Kidney (tissue), 14 donors: ENCODE data around the gene TRIP11. TPM values are rescaled to one million over a fixed set of nuclear protein-coding genes. Genes with fewer than 3 reads are reported as not detected.

Experiments
- DNase-seq, 5 donors: peaks; one replicate each; pipeline ENCODE4 v3.0.0-alpha.2; 2013 to 2020
- FAIRE-seq: peaks from 2 replicates; lab custom pipeline; 2012; peaks lifted over from hg19 to GRCh38; lab: Jason Lieb, UNC
- H3K27ac ChIP-seq, 2 donors: one replicate each; pipeline ENCODE4 v1.7.0; 2013; ENCODE audit warnings: low read depth in 2 of 2, low read length in 2 of 2, inconsistent platforms in 1 of 2
- H3K27me3 ChIP-seq: one replicate; pipeline ENCODE4 v1.7.1; 2013; ENCODE audit warnings: low read length, inconsistent platforms; ENCODE audit not compliant: control insufficient read depth, insufficient read depth
- H3K36me3 ChIP-seq, 3 donors: one replicate each; pipeline versions ENCODE4 v1.7.0 to v1.7.1; 2013; ENCODE audit warnings: low read length in 3 of 3, control low read depth in 1 of 3, inconsistent platforms in 1 of 3; ENCODE audit not compliant: insufficient read depth in 3 of 3, control insufficient read depth in 2 of 3
- H3K4me1 ChIP-seq, 3 donors: one replicate each; pipeline versions ENCODE4 v1.7.0 to v1.7.1; 2013; ENCODE audit warnings: low read length in 3 of 3, inconsistent platforms in 1 of 3, low read depth in 1 of 3; ENCODE audit not compliant: control insufficient read depth in 2 of 3, insufficient read depth in 2 of 3
- H3K4me3 ChIP-seq, 3 donors: one replicate each; pipeline versions ENCODE4 v1.7.0 to v1.8.1; 2013; ENCODE audit warnings: low read length in 3 of 3, control low read depth in 1 of 3, inconsistent platforms in 1 of 3
- H3K9ac ChIP-seq, 3 donors: one replicate each; pipeline versions ENCODE4 v1.7.0 to v1.7.1; 2013; ENCODE audit warnings: low read length in 3 of 3, control low read depth in 1 of 3, inconsistent platforms in 1 of 3
- H3K9me3 ChIP-seq, 3 donors: one replicate each; pipeline versions ENCODE4 v1.7.0 to v1.7.1; 2013; ENCODE audit warnings: low read length in 3 of 3, control low read depth in 1 of 3, inconsistent platforms in 1 of 3; ENCODE audit not compliant: control insufficient read depth in 2 of 3, insufficient read depth in 1 of 3
- CTCF ChIP-seq: IDR thresholded peaks from 3 replicates; pipeline ENCODE4 v1.5.1; 2012; ENCODE audit warnings: mild to moderate bottlenecking, moderate library complexity, borderline replicate concordance; ENCODE audit not compliant: insufficient read depth; ENCODE audit errors: extremely low read depth
- intact Hi-C: fragments of 100-400 bp; cut with DNase I; formaldehyde crosslinking; loops from one replicate; pipeline ENCODE4 v1.11.1; 2022
- polyA plus RNA-seq: library from polyadenylated mRNA; stranded (reverse); fragments of 350-450 nt; fragmentation: Illumina TruSeq; extraction: RNeasy Lipid Tissue Mini Kit (QIAGEN cat#74804); gene quantifications from one replicate; pipeline ENCODE4 v1.2.3, GENCODE V29; 2014; ENCODE audit warnings: low read depth, low replicate concordance; ENCODE audit not compliant: insufficient read depth
- total RNA-seq: library from RNA; stranded (reverse); fragmentation: NEBNext Ultra II Directional; extraction: Animal tissue kit (Norgen Biotek cat#: 25700); gene quantifications from one replicate; pipeline ENCODE4 v1.2.1, GENCODE V29; 2021
- donor health status: control.
- donor health status: control.
- donor health status: control.
- donor health status: control.
- donor health status: control.
- donor health status: DM: yes; HTN: yes; CAD: no.
- donor health status: Normal renal cell carcinoma (clear cell type).

The TRIP11 gene
- total and polyA plus RNA-seq, 2 donors from 2014 or later = 6.2 to 71.5 TPM

GRCh38 chr14:91971188-91971778, 68.6 kb downstream of the TRIP11 start:
- DNase-seq = no peak
- H3K36me3 ChIP-seq = peaks cover 9 to 30% (median 14%) of the 10 kb centered on the region in 3 donors

GRCh38 chr14:91968280-91968679, 71.6 kb downstream of the TRIP11 start:
- TF ChIP-seq CTCF = no peak
- Histone ChIP-seq H3K4me3 (no peak overlapping the region), H3K27me3 (no peaks in the 10 kb centered on the region), H3K9me3 (no peaks in the 10 kb centered on the region), H3K27ac (no peak overlapping the region), H3K9ac (no peak overlapping the region), H3K4me1 (peaks cover 0 to 3% (median 0%) of the 10 kb centered on the region in 3 donors), H3K36me3 (peaks cover 5 to 23% (median 14%) of the 10 kb centered on the region in 3 donors)
- intact Hi-C loops = no loop called here
- DNase-seq (no peak), FAIRE-seq (peak; percentile 62)

More at GRCh38 chr14:91971188-91971778, 68.6 kb downstream of the TRIP11 start:
- no peak for FAIRE-seq
- TF ChIP-seq CTCF = no peak
- intact Hi-C loops = no loop called here
- H3K4me3 ChIP-seq = no peak overlapping the region
- no peaks in the 10 kb centered on the region for H3K9me3 ChIP-seq
- H3K4me1 ChIP-seq = no peaks in the 10 kb centered on the region
- H3K27me3 ChIP-seq = no peaks in the 10 kb centered on the region
- no peak overlapping the region for H3K9ac ChIP-seq
- no peak overlapping the region for H3K27ac ChIP-seq

- no peaks in the 10 kb centered on the region for H3K9me3 ChIP-seq
- peaks cover 0 to 7% (median 3%) of the 10 kb centered on the region in 3 donors for H3K4me1 ChIP-seq
- no peak for FAIRE-seq
- H3K27me3 ChIP-seq = no peaks in the 10 kb centered on the region
- peaks cover 0 to 15% (median 13%) of the 10 kb centered on the region in 3 donors for H3K36me3 ChIP-seq
- DNase-seq = no peak
- no peak overlapping the region for H3K4me3 ChIP-seq
- TF ChIP-seq CTCF = no peak
- H3K9ac ChIP-seq = no peak overlapping the region
- intact Hi-C loops = no loop called here
- H3K27ac ChIP-seq = no peak overlapping the region
Measured at GRCh38 chr14:91964724-91965123, 75.1 kb downstream of the TRIP11 start.

- intact Hi-C loops = no loop called here
- FAIRE-seq = peak; percentile 64
Measured at GRCh38 chr14:91964011-91964410, 75.8 kb downstream of the TRIP11 start.

More at GRCh38 chr14:91964011-91964410, 75.8 kb downstream of the TRIP11 start:
- peak in 2 of 5 donors; percentile 55 to 83 for DNase-seq
- Histone ChIP-seq H3K27me3 (no peaks in the 10 kb centered on the region), H3K4me3 (no peak overlapping the region), H3K9ac (no peak overlapping the region), H3K36me3 (peaks cover 0 to 10% (median 7%) of the 10 kb centered on the region in 3 donors), H3K27ac (no peak overlapping the region), H3K4me1 (peaks cover 0 to 7% (median 3%) of the 10 kb centered on the region in 3 donors), H3K9me3 (no peaks in the 10 kb centered on the region)
- no peak for TF ChIP-seq CTCF
